Cardiac septum (tissue), 1 donor: Measurements from ENCODE around the gene TSHR. TPM values are rescaled to one million over a fixed set of nuclear protein-coding genes. Genes with fewer than 3 reads are reported as not detected.
"Not testable (repeated sequence)": the region's sequence is repeated elsewhere in the genome, so short reads cannot be mapped to it uniquely, and the experiment has no call there.

Source experiments
- DNase-seq: peaks from one replicate; pipeline ENCODE4 v3.0.0-alpha.2; 2020; ENCODE audit warnings: low spot score
- intact Hi-C: fragments of 100-400 bp; cut with DNase I; formaldehyde crosslinking; loops from one replicate; pipeline ENCODE4 v1.14.0; 2022
- long read RNA-seq: library from polyadenylated mRNA; unstranded; transcript quantifications from one replicate; pipeline ENCODE4 v2.0.0, GENCODE V29; 2021
- total RNA-seq: library from RNA; stranded (reverse); fragmentation: NEBNext Ultra II Directional; extraction: Animal tissue kit (Norgen Biotek cat#: 25700); gene quantifications from one replicate; pipeline ENCODE4 v1.2.1, GENCODE V29; 2021
- donor health status: DM: no; HTN: no; CAD: no.

Gene TSHR
- total RNA-seq = not detected
- long read RNA-seq = 0 reads

DNA sequence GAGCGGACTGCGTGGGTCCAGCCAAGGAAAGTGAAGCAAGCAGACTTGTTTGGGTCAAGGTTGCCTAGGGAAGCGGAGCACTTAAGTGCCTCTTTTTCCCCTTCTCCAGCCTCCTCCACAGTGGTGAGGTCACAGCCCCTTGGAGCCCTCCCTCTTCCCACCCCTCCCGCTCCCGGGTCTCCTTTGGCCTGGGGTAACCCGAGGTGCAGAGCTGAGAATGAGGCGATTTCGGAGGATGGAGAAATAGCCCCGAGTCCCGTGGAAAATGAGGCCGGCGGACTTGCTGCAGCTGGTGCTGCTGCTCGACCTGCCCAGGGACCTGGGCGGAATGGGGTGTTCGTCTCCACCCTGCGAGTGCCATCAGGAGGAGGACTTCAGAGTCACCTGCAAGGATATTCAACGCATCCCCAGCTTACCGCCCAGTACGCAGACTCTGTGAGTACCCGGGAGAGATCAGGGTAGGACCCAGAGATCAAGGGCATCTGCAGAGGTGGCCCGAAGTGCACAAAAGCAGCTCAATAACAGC is at the start of gene TSHR:
Gene TSHR (plus strand): TSS at position 206 of the 526 bp plus-strand sequence. CDS start 60 bp downstream, at position 266.
- intact Hi-C loops = loop anchor here (10.0 kb wide), 1 partner anchor 219 kb away; no protein-coding TSS in a partner anchor

GRCh38 chr14:80906336-80906735 is 49.1 kb upstream of the TSHR start:
- no peak for DNase-seq
- intact Hi-C loops = no loop called here

More for the DNA sequence above, at the start of gene TSHR:
- no peak for DNase-seq

GRCh38 chr14:80906946-80907345 is 48.5 kb upstream of the TSHR start:
- no peak for DNase-seq
- intact Hi-C loops = no loop called here

GRCh38 chr14:80912013-80912412 is 43.4 kb upstream of the TSHR start:
- intact Hi-C loops, DNase-seq: not testable (repeated sequence)

DNA sequence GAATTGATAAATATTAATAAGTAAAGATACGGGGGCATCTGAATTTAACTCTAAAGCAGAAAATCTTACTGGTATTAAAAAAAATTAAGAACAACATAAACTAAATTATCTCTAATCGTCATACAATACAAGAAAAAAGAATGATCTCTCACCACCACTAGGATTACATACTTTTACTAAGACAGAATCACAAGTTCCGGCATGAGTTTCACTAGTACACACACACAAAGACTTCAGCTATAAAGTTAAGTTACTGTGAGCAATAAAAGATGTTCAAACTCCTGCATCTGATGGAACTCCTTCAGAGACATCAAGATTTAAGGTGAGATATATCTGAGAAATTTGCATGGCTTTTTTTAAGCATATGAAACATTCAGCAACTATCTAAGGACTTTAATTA is 35.8 kb upstream of the TSHR start:
- DNase-seq = no peak
- intact Hi-C loops = no loop called here

- intact Hi-C loops = no loop called here
- DNase-seq = no peak
These were observed 32.1 kb upstream of the TSHR start for GRCh38 chr14:80923368-80923767.

DNA sequence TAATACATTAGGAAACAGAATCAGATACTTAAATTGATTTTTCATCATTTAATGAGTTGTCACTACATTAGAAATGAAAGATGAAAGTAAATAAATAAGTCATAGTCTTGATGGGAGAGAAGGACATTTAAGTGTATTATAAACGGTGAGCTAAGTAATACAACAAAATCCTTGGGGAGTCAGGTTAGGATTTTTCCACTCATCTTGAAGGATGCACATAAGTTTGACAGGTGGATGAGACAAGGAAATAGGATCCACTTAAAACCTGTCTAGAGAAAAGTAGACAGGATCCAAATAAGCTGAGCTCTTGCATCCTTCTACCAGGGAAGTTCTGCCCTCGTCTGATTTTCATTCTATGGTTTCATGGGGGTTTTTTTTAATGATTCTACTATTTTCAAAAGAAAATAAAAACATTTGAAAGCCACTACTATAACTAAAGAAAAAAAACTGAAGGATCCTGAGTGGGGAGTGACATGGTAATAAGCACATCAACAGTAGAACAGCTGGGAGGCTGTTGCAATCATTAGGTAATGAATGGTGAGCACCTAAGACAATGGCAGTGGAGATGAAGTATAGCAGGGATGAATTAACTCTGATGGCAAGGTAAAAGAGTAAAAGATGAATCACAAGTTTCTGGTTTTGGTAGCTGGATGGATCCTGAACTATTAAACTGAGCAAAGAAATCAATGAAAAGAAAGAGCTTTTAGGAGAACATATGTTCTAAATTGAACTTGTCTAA is 30.9 kb upstream of the TSHR start:
- intact Hi-C loops = no loop called here
- DNase-seq = no peak

- intact Hi-C loops = no loop called here
- no peak for DNase-seq
These were observed 28.9 kb upstream of the TSHR start for GRCh38 chr14:80926397-80927082.

DNA sequence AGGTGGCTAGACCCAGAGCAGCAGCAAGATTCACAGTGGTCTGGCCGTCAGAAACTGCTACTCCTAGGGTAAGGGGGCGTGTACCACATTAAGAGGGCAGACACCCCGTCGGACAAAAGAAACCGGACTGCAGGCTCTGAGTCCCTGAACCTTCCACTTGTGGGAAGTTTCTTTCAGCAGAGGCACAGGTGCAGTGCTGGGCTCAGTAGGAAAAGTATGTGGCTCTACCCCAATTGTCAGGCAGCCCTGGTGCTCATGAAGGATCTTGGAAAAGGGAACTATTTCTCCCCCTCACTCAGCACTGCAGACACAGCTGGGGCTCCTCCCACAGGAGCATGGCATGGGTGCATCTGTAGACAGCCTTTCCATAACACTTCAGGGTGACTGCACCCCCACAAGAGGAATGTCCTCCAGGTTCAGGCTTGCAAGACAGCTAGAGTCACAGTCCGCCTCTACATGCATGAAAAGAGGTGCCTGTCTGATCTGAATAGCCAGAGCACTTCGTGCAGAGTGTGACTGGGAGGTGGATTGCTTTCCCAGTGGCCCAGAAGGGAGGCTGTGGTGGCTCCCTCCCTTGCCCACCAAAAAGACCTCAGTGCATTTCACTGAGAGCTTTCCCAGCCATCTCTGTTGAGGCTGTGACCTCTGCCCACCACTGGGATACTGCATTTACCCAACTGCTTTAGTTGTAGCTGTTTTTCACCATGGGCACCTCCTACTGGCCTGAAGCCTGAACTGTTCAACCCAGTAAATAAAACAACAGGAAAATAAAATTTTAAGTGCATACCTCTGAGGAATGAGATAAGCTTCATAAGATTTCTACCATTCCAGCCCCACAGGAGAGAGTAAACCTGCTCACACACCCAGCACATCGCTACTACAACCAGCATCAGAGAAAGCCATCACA is 28.1 kb upstream of the TSHR start:
- no peak for DNase-seq
- intact Hi-C loops = no loop called here

GRCh38 chr14:80930095-80930494 is 25.3 kb upstream of the TSHR start:
- no peak for DNase-seq
- intact Hi-C loops = no loop called here

- intact Hi-C loops = no loop called here
- DNase-seq = no peak
These were observed 24.5 kb upstream of the TSHR start for GRCh38 chr14:80930836-80931389.

GRCh38 chr14:80933282-80933681 is 22.1 kb upstream of the TSHR start:
- DNase-seq = no peak
- intact Hi-C loops = no loop called here

GRCh38 chr14:80933686-80934085 is 21.7 kb upstream of the TSHR start:
- intact Hi-C loops = no loop called here
- DNase-seq = no peak

GRCh38 chr14:80940146-80940545 is 15.3 kb upstream of the TSHR start:
- intact Hi-C loops = no loop called here
- DNase-seq = no peak

GRCh38 chr14:80941241-80942185 is 13.9 kb upstream of the TSHR start, which contains the start of gene CEP128:
TSS of gene CEP128 (minus strand) at chr14:80941738.
- intact Hi-C loops = no loop called here
- peak; percentile 96 for DNase-seq

DNA sequence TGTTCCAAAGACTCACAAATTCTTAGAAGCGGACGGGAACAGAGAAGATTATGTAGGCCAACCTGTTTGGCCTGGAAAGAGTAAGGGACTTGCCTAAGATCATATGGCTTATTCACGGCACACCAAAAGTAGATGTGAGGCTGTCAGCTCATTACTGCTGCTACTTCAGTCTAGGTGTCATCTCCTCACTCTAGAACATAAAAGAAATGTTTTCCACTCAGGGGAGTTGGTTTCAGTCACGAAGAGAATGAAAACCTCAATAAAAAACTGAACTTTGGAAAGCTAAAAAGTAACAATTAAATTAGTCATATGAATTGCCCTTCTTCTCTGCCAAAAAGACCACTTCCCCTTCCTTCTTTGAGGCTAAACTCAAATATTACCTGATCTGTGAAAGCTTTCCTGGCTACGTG is 13.2 kb upstream of the TSHR start:
- intact Hi-C loops = no loop called here
- DNase-seq = no peak

DNA sequence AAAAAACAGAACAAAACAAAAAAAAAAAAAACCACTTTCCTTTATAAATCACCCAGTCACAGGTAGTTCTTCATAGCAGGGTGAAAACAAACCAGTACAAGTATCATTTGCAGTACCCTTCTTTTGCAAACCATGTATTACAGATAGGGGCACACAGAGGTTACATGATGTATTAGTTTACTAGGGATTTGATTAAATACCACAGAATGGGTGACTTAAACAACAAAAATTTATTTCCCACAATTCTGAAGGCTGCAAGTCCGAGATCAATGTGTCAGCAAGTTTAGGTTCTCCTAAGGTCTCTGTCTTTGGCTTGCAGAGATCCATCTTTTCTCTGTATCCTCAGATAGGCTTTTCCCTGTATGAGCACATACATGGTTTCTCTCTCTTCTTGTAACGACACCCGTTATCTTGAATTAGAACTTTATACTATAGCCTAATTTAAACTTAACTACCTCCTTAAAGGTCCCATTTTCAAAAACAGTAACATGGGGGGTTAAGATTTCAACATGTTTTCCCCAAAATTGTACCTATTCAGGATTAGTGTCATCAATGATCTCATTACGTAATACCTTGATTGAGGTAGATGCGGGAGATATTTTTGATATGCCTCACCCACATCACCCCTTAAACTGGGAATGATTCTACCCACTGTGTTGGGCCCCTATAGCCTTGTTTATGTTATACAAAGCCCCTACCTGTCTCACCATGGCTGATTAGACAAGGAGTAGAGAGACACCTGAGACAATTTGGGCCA is 10.4 kb upstream of the TSHR start:
- intact Hi-C loops = no loop called here
- DNase-seq = no peak

DNA sequence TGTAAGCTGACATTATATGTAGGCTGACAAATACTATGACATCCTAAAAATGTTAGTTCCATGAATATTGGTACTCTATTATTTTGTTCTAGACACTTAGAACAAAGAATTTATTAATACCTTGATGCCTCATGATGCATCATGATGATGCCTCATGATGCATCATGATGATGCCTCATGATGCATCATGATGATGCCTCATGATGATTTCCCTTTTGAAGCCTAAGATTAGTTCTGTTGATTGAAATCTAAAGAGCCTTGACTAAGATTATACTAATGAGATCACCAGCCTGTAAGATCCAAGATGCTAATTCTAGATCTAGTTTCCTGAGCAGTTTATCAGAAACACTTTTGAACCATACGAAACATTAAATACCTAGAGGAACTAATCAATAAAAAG is 9.2 kb upstream of the TSHR start:
- no peak for DNase-seq
- intact Hi-C loops = no loop called here
